SK-N-SH treated with all-trans-retinoic acid at 6 μM for 48 hours (cell line): ENCODE results near the gene CNEP1R1.

Experiments
- ARNTL ChIP-seq: fragments of 450-650 bp; formaldehyde crosslinking; IDR thresholded peaks from 2 replicates; pipeline ENCODE4 v1.5.0; 2020; ENCODE audit warnings: low read depth, mild to moderate bottlenecking, moderate library complexity, borderline replicate concordance
- BACH2 ChIP-seq: fragments of 250-450 bp; sonication (Bioruptor Pico); IDR thresholded peaks from 2 replicates; pipeline ENCODE4 v1.9.0; 2021; ENCODE audit warnings: mild to moderate bottlenecking, borderline replicate concordance
- OSR1 ChIP-seq: fragments of 250-450 bp; sonication (Bioruptor Pico); IDR thresholded peaks from 2 replicates; pipeline ENCODE4 v1.8.0; 2022; ENCODE audit warnings: moderate library complexity, mild to moderate bottlenecking, inconsistent platforms
- ZNF565 ChIP-seq: fragments of 450-650 bp; formaldehyde crosslinking; conservative IDR thresholded peaks from 2 replicates; pipeline ENCODE4 v1.5.0; 2020; ENCODE audit warnings: low read depth, mild to moderate bottlenecking, moderate library complexity
- ZNF70 ChIP-seq: fragments of 450-650 bp; formaldehyde crosslinking; IDR thresholded peaks from 2 replicates; pipeline ENCODE4 v1.5.0; 2020; ENCODE audit warnings: mild to moderate bottlenecking, moderate library complexity
- ZNF8 ChIP-seq: fragments of 450-650 bp; formaldehyde crosslinking; IDR thresholded peaks from 2 replicates; pipeline ENCODE4 v1.5.0; 2020; ENCODE audit warnings: mild to moderate bottlenecking, moderate library complexity
- TF ChIP-seq, protein P1 (sequence below): fragments of 250-450 bp; sonication (Bioruptor Pico); IDR thresholded peaks from 2 replicates; pipeline ENCODE4 v1.8.0; 2020; ENCODE audit warnings: mild to moderate bottlenecking, moderate library complexity, borderline replicate concordance
- TF ChIP-seq, protein P2 (sequence below): fragments of 250-450 bp; sonication (Bioruptor Pico); IDR thresholded peaks from 2 replicates; pipeline ENCODE4 v1.5.1; 2020; ENCODE audit warnings: low read depth, mild to moderate bottlenecking, moderate library complexity
- TF ChIP-seq, protein P3 (sequence below): fragments of 250-450 bp; sonication (Bioruptor Pico); IDR thresholded peaks from 2 replicates; pipeline ENCODE4 v1.5.1; 2021; ENCODE audit warnings: mild to moderate bottlenecking, moderate library complexity
- TF ChIP-seq, protein P4 (sequence below): fragments of 250-450 bp; sonication (Bioruptor Pico); IDR thresholded peaks from 2 replicates; pipeline ENCODE4 v1.5.0; 2020; ENCODE audit warnings: mild to moderate bottlenecking, moderate library complexity

DNA sequence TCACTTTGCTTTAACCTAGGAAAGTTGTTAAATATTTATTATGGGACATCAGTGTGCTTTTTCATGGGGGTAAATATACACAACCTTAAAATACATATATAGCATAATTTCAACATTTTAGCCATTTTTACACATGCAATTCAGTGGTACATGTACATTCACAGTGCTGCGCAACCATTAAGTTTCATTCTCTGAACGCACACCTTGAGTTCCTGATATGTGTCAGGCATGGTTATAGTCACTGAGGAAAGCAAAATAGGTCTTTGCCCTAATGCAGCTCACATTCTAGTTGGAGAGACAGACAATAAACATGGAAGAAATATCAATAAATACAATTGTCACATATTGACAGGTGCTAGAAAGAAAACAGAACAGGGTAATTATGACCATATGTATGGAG, 12.8 kb upstream of the CNEP1R1 start:
- TF ChIP-seq, protein P1, sequence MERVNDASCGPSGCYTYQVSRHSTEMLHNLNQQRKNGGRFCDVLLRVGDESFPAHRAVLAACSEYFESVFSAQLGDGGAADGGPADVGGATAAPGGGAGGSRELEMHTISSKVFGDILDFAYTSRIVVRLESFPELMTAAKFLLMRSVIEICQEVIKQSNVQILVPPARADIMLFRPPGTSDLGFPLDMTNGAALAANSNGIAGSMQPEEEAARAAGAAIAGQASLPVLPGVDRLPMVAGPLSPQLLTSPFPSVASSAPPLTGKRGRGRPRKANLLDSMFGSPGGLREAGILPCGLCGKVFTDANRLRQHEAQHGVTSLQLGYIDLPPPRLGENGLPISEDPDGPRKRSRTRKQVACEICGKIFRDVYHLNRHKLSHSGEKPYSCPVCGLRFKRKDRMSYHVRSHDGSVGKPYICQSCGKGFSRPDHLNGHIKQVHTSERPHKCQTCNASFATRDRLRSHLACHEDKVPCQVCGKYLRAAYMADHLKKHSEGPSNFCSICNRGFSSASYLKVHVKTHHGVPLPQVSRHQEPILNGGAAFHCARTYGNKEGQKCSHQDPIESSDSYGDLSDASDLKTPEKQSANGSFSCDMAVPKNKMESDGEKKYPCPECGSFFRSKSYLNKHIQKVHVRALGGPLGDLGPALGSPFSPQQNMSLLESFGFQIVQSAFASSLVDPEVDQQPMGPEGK (CRISPR knock-in tag): no peak
- TF ChIP-seq, protein P2, sequence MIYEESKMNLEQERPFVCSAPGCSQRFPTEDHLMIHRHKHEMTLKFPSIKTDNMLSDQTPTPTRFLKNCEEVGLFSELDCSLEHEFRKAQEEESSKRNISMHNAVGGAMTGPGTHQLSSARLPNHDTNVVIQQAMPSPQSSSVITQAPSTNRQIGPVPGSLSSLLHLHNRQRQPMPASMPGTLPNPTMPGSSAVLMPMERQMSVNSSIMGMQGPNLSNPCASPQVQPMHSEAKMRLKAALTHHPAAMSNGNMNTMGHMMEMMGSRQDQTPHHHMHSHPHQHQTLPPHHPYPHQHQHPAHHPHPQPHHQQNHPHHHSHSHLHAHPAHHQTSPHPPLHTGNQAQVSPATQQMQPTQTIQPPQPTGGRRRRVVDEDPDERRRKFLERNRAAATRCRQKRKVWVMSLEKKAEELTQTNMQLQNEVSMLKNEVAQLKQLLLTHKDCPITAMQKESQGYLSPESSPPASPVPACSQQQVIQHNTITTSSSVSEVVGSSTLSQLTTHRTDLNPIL (CRISPR knock-in tag): no peak
- TF ChIP-seq ZNF70 (CRISPR knock-in tag) (no peak), ZNF8 (CRISPR knock-in tag) (no peak), ARNTL (CRISPR knock-in tag) (no peak), OSR1 (CRISPR knock-in tag) (no peak), ZNF565 (CRISPR knock-in tag) (no peak), BACH2 (CRISPR knock-in tag) (no peak)
- TF ChIP-seq, protein P3, sequence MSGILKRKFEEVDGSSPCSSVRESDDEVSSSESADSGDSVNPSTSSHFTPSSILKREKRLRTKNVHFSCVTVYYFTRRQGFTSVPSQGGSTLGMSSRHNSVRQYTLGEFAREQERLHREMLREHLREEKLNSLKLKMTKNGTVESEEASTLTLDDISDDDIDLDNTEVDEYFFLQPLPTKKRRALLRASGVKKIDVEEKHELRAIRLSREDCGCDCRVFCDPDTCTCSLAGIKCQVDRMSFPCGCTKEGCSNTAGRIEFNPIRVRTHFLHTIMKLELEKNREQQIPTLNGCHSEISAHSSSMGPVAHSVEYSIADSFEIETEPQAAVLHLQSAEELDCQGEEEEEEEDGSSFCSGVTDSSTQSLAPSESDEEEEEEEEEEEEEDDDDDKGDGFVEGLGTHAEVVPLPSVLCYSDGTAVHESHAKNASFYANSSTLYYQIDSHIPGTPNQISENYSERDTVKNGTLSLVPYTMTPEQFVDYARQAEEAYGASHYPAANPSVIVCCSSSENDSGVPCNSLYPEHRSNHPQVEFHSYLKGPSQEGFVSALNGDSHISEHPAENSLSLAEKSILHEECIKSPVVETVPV (CRISPR knock-in tag): no peak
- TF ChIP-seq, protein P4, sequence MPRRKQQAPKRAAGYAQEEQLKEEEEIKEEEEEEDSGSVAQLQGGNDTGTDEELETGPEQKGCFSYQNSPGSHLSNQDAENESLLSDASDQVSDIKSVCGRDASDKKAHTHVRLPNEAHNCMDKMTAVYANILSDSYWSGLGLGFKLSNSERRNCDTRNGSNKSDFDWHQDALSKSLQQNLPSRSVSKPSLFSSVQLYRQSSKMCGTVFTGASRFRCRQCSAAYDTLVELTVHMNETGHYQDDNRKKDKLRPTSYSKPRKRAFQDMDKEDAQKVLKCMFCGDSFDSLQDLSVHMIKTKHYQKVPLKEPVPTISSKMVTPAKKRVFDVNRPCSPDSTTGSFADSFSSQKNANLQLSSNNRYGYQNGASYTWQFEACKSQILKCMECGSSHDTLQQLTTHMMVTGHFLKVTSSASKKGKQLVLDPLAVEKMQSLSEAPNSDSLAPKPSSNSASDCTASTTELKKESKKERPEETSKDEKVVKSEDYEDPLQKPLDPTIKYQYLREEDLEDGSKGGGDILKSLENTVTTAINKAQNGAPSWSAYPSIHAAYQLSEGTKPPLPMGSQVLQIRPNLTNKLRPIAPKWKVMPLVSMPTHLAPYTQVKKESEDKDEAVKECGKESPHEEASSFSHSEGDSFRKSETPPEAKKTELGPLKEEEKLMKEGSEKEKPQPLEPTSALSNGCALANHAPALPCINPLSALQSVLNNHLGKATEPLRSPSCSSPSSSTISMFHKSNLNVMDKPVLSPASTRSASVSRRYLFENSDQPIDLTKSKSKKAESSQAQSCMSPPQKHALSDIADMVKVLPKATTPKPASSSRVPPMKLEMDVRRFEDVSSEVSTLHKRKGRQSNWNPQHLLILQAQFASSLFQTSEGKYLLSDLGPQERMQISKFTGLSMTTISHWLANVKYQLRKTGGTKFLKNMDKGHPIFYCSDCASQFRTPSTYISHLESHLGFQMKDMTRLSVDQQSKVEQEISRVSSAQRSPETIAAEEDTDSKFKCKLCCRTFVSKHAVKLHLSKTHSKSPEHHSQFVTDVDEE: no peak
